Chondrocyte (in vitro differentiated cells): ENCODE results near the gene SGF29. TPM values are rescaled to one million over a fixed set of nuclear protein-coding genes. Genes with fewer than 3 reads are reported as not detected.
"Not testable (repeated sequence)": the region's sequence is repeated elsewhere in the genome, so short reads cannot be mapped to it uniquely, and the experiment has no call there.

Experiments used
- DNase-seq: peaks from one replicate; pipeline ENCODE4 v3.0.0; 2021; ENCODE audit warnings: mixed read lengths, low spot score
- H3K27ac Mint-ChIP-seq: one replicate; pipeline ENCODE4 v1.8.0; 2021; ENCODE audit warnings: mild to moderate bottlenecking, moderate library complexity, mixed read lengths; ENCODE audit not compliant: unreplicated experiment
- H3K27me3 Mint-ChIP-seq: 2 replicates; pipeline ENCODE4 v1.8.0; 2021; ENCODE audit warnings: low read depth, mixed read lengths
- H3K36me3 Mint-ChIP-seq: 2 replicates; pipeline ENCODE4 v1.8.0; 2021; ENCODE audit warnings: low read depth, mixed read lengths
- H3K4me1 Mint-ChIP-seq: 2 replicates; pipeline ENCODE4 v1.8.0; 2021; ENCODE audit warnings: low read depth, mild to moderate bottlenecking, mixed read lengths
- H3K4me3 Mint-ChIP-seq: one replicate; pipeline ENCODE4 v1.8.0; 2021; ENCODE audit warnings: mild to moderate bottlenecking, moderate library complexity, mixed read lengths; ENCODE audit not compliant: unreplicated experiment
- H3K9me3 Mint-ChIP-seq: 2 replicates; pipeline ENCODE4 v1.8.0; 2021; ENCODE audit warnings: low read depth, mixed read lengths
- total RNA-seq: library from RNA; stranded (reverse); gene quantifications from 3 replicates; pipeline ENCODE4 v1.2.1, GENCODE V29; 2021

The SGF29 gene
- total RNA-seq, 1 donor from 2014 or later = 17.1 TPM

GRCh38 chr16:28637765-28638164 is 84.0 kb downstream of the SGF29 start, which contains the start of gene NPIPB8:
Gene NPIPB8, plus strand, starts transcription at chr16:28638065. Its CDS starts 296 bp downstream, at chr16:28638361.
- not testable (repeated sequence) for H3K9me3 Mint-ChIP-seq, H3K36me3 Mint-ChIP-seq, H3K27me3 Mint-ChIP-seq, H3K4me3 Mint-ChIP-seq, DNase-seq
- Mint-ChIP-seq H3K27ac (peak within 1 kb of the TSS; percentile 5), H3K4me1 (peaks cover 11% of the 10 kb centered on the region)

GRCh38 chr16:28638359-28638758 is 84.6 kb downstream of the SGF29 start:
- H3K4me3 Mint-ChIP-seq, DNase-seq, H3K27me3 Mint-ChIP-seq, H3K36me3 Mint-ChIP-seq, H3K27ac Mint-ChIP-seq, H3K9me3 Mint-ChIP-seq: not testable (repeated sequence)
- H3K4me1 Mint-ChIP-seq = peaks cover 11% of the 10 kb centered on the region

- not testable (repeated sequence) for H3K4me3 Mint-ChIP-seq, H3K27me3 Mint-ChIP-seq, H3K9me3 Mint-ChIP-seq, H3K27ac Mint-ChIP-seq, DNase-seq, H3K36me3 Mint-ChIP-seq
- H3K4me1 Mint-ChIP-seq = peaks cover 11% of the 10 kb centered on the region
Measured at GRCh38 chr16:28639959-28640358, 86.2 kb downstream of the SGF29 start.

Other genes starting within 250 kb of the SGF29 start
- gene NPIPB6, start 190.4 kb upstream of the SGF29 start, total RNA-seq = 1.9 to 4.6 TPM (median 3.4 TPM) in 3 replicates
- gene EIF3CL, start 150.1 kb upstream of the SGF29 start, total RNA-seq = 62.1 to 102 TPM (median 74.2 TPM) in 3 replicates
- 0.45 TPM in 1 of 3 replicates, not detected in the others for gene NPIPB7, start 81.6 kb upstream of the SGF29 start, total RNA-seq
- gene CLN3, start 61.8 kb upstream of the SGF29 start, total RNA-seq = 28.0 to 31.7 TPM (median 29.3 TPM) in 3 replicates
- gene APOBR, start 59.3 kb upstream of the SGF29 start, total RNA-seq = 0.07 TPM in 1 of 3 replicates, not detected in the others
- not detected in 3 replicates for gene IL27, start 47.1 kb upstream of the SGF29 start, total RNA-seq
- gene NUPR1, start 14.9 kb upstream of the SGF29 start, total RNA-seq = 39.1 to 300 TPM (median 289 TPM) in 3 replicates
- not detected in 3 replicates for gene SULT1A2, start 43.1 kb downstream of the SGF29 start, total RNA-seq
- gene SULT1A1, start 56.1 kb downstream of the SGF29 start, total RNA-seq = 1.1 to 4.9 TPM (median 2.2 TPM) in 3 replicates
- 0.49 to 1.4 TPM in 2 of 3 replicates, not detected in the other for gene NPIPB8, start 84.1 kb downstream of the SGF29 start, total RNA-seq
- 605 to 734 TPM (median 729 TPM) in 3 replicates for gene EIF3C, start 157.5 kb downstream of the SGF29 start, total RNA-seq
- 1.1 to 3.2 TPM (median 2.9 TPM) in 3 replicates for gene NPIPB9, start 197.9 kb downstream of the SGF29 start, total RNA-seq